ENCODE results near the gene KDELR3.

Gene KDELR3

GRCh38 chr22:38484244-38484643 lies 16.3 kb downstream of the KDELR3 start:
- DNase-seq (ENCODE audit: low read depth), result no peak

DNA sequence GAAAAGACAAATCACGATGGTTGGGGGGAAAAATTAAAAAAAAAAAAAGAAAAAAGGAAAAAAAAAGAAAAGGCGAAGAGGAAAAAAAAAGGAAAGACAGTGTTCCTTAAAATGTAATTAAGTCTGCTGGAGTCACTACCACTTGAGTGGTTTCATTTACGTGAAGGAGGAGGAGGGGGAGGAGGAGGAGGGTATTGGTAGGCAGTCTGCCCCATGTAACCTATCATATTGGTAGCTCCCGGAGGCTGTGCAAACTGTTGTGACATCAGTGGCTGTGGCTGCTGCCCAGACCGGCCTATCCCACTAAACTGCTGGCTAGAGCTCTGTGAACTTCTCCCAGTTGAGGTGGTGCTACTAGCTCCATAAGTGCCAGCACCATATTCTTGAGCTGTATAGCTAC lies 17.9 kb downstream of the KDELR3 start:
- no peak for DNase-seq (ENCODE audit: low read depth)

- no peak for DNase-seq (ENCODE audit: low read depth)
Measured at GRCh38 chr22:38487946-38488345, 20.1 kb downstream of the KDELR3 start.

- DNase-seq (ENCODE audit: low read depth), result no peak
Measured at GRCh38 chr22:38489142-38489541, 21.2 kb downstream of the KDELR3 start.

GRCh38 chr22:38489561-38490145 lies 21.8 kb downstream of the KDELR3 start:
- no peak for DNase-seq (ENCODE audit: low read depth)

DNA sequence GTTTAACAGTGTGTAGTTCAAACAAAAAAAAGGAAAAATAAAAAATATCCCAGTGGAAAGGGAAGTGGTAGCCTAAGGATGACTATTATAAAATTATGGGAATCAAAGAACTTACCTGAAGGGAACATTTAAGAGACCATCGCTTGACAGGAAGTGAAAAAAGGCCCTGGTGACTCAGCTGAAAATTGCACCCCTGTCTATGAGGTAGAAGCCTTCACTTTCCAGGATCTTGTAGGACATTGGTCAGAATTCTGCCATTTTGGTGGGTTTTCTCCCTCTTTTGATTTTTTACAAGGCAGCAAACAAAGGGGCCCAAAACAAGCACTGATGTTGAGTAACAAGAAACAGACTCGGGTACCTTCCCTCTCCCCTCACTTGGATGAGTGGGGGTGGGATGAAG lies 22.6 kb downstream of the KDELR3 start:
- DNase-seq (ENCODE audit: low read depth), result no peak

- no peak for DNase-seq (ENCODE audit: low read depth)
Measured at GRCh38 chr22:38490915-38491314, 23.0 kb downstream of the KDELR3 start.

- DNase-seq (ENCODE audit: low read depth), result no peak
Measured at GRCh38 chr22:38491707-38492348, 23.9 kb downstream of the KDELR3 start.

DNA sequence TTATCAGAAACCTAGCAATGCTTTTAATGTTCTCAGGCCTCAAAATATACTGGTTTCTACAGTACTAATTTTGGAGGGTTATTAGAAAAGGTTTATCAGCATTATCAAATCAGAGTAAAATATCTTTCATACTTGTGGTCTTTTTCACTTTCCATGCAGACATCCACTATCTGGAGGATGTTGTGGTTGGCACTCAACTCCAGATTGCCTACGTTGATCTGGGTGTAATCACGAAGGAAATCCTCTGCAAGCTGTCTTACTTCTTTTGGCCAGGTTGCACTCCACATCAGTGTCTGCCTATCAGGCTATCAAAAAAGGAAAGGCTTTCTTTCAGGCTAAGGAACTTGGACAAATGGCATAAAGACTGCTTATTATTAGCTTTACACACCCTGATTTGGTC lies 26.6 kb downstream of the KDELR3 start:
- no peak for DNase-seq (ENCODE audit: low read depth)

DNA sequence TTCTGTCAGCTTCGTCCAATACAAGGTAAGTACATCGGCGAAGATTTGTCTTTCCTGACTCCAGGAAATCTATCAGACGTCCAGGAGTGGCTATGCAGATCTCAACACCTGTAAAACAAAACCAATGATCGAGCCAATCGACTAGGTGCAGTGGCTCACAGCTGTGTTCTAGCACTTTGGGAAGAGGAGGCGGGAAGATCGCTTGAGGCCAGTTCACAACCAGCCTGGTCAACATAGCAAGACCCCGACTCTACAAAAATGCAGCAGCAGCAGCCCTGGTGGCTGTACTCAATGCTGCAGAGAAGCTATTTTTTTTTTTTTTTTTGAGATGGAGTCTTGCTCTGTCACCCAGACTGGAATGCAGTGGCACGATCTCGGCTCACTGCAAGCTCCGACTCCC lies 27.0 kb downstream of the KDELR3 start:
- DNase-seq (ENCODE audit: low read depth), result no peak

DNA sequence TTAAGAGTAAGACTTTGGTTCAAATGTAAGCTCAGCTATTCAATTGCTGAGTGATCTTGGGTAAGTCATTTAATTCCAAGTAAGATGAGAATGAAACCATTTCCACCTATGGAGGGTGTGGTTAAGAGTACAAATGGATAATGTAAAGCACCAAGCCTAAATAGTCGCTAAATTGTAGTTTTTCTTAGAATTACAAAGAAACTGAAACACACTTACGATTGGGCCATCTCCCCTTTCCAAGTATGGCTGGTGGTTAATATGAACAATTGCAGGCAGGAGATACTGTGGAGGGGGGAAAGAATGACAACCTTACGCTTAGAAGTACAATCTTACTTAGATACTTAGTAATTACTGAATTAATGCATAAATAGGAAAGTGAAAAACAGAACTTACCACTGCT lies 30.0 kb downstream of the KDELR3 start:
- DNase-seq (ENCODE audit: low read depth), result no peak

DNA sequence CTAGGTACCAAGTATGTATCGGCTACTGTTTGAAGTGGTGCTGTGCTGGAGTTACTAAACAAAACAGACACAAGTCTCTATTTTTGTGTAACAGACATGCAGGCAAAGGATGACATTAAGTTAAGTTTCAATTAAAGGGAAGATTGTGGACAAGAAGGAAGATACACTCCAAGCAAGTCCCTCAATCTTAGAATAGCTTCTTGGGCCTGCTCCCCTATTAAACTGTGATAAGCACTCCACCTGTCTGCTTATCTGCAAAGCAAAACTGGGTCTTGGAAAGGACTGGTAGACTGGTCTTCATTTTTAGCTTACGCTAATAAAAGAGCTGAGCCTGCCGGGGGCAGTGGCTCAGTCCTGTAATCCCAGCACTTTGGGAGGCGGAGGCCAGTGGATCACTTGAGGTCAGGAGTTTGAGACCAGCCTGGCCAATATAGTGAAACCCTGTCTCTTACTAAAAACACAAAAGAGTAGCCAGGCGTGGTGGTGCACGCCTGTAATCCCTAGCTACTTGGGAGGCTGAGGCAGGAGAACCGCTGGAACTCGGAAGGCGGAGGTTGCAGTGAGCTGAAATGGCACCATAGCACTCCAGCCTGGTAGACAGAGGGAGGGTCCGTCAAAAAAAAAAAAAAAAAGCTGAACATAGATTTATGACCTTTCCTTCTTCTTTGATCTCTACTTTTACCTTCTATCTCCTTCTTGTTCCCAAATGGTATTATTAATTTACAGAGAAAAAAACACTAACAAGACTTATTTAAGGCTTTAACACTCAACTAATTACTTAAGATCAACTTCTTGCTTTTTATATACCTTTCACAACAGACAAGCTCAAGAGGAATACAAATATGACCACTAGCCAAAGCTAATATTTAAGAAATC lies 34.1 kb downstream of the KDELR3 start:
- no peak for DNase-seq (ENCODE audit: low read depth)

DNA sequence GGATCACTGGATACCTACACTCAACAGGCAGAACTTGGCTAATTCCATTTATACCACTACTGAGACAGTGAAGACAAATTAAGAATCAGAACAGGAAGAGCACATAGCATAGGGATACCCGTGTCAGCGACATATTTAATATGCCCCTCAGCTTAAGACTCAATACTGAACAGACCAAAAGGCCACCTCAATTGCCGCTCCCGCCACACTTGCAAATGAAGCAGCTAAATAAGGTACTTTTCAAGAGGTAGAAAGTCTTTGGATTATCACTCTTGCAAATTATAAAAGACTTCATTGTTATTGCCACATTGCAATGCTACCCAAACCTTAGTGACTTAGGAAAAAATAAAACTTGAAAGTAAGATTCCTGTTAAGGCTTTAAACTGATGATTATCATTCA lies 35.1 kb downstream of the KDELR3 start:
- no peak for DNase-seq (ENCODE audit: low read depth)

DNA sequence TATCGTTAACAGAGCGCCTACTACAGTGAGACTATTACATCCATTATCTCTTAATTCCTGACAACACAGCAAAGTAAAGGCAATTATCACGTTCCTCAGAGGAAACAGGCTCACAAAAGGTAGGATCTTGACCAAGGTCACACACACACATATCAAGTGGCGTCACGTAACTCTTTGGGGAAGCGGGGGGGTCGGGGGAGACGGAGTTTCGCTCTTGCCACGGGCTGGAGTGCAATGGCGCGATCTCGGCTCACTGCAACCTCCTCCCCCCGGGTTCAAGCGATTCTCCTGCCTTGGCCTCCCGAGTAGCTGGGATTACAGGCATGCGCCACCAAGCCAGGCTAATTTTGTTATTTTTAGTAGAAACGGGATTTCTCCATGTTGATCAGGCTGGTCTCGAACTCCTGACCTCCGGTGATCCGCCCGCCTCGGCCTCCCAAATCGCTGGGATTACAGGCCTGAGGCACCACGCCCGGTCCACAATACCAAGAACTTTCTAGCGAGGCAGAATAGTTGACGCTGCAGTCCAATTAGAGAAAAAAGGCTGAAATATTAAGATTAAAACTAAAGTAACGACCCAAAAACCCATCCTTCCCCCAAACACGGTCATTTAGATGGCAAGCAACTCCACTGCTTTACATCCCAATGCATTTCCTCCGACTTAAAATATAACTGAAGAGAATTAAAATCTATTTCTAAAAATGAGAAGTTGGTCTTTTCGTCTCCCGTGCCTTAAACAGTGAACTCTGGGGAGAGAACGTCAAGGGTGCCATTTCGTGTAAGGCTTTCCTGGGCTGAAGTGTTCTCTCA lies 37.0 kb downstream of the KDELR3 start:
- no peak for DNase-seq (ENCODE audit: low read depth)

DNA sequence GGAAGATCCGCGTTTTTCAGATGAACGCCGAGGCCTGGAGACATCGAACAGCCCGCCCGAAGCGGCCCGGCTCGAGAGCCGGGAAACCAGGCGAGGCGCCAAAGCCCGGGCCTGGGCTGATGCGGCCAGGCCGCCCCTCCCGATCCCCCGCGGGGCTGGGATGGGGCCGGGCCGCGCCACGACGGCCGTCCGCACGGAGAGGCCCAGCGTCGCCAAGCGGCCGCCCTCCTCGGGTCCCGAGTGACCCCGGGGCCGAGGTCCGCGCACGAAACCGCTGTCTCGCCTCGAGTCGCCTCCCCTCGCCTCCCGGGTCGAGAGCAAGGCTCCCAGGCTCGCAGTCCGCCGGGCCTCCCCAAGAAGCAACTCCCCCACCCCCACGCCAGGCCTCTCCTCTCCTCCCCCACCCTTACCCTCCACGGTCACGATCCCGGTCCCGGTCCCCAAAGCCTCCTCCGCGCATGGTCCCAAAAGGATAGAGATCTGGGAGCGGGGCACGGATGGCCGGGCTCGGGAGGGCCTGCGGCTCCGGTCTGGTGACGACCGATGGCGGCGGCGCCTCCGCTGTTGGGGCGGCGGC lies 37.7 kb downstream of the KDELR3 start:
- DNase-seq (ENCODE audit: low read depth), result peak; percentile 37

- peak; percentile 95 for DNase-seq (ENCODE audit: low read depth)
Measured at GRCh38 chr22:38506118-38506962, 38.4 kb downstream of the KDELR3 start, which contains the start of gene DDX17. DDX17 (minus strand) TSS chr22:38506311.

- DNase-seq (ENCODE audit: low read depth), result no peak
Measured at GRCh38 chr22:38510416-38510970, 42.6 kb downstream of the KDELR3 start.

GRCh38 chr22:38513063-38513462 lies 45.2 kb downstream of the KDELR3 start:
- no peak for DNase-seq (ENCODE audit: low read depth)

- DNase-seq (ENCODE audit: low read depth), result no peak
Measured at GRCh38 chr22:38518620-38519019, 50.7 kb downstream of the KDELR3 start.

- no peak for DNase-seq (ENCODE audit: low read depth)
Measured at GRCh38 chr22:38519453-38520250, 51.8 kb downstream of the KDELR3 start.

Measured in stimulated activated CD8-positive, alpha-beta memory T cell treated with anti-CD3 and anti-CD28 coated beads, Interleukin-15, amount 100 ng/mL, for 1 hour (primary cell).